HUES48 (cell line): ENCODE results near the gene KRTAP5-7.

Source experiments
- H3K27ac ChIP-seq: one replicate; pipeline ENCODE4 v1.7.0; 2013; ENCODE audit warnings: low read depth, low read length, inconsistent platforms
- H3K27me3 ChIP-seq: 2 replicates; pipeline ENCODE4 v1.6.1; 2013; ENCODE audit warnings: mild to moderate bottlenecking, low read length; ENCODE audit not compliant: control insufficient read depth, insufficient read depth
- H3K36me3 ChIP-seq: 2 replicates; pipeline ENCODE4 v1.6.1; 2013; ENCODE audit warnings: low read length; ENCODE audit not compliant: control insufficient read depth, insufficient read depth
- H3K4me1 ChIP-seq: 2 replicates; pipeline ENCODE4 v1.6.1; 2013; ENCODE audit warnings: mild to moderate bottlenecking, low read length; ENCODE audit not compliant: control insufficient read depth, insufficient read depth
- H3K4me3 ChIP-seq: 2 replicates; pipeline ENCODE4 v1.5.1; 2013; ENCODE audit warnings: mild to moderate bottlenecking, low read depth, low read length
- H3K9ac ChIP-seq: 2 replicates; pipeline ENCODE4 v1.6.1; 2013; ENCODE audit warnings: mild to moderate bottlenecking, low read depth, low read length, moderate library complexity
- H3K9me3 ChIP-seq: 2 replicates; pipeline ENCODE4 v1.6.1; 2013; ENCODE audit warnings: low read length; ENCODE audit not compliant: control insufficient read depth, insufficient read depth

The KRTAP5-7 gene

DNA sequence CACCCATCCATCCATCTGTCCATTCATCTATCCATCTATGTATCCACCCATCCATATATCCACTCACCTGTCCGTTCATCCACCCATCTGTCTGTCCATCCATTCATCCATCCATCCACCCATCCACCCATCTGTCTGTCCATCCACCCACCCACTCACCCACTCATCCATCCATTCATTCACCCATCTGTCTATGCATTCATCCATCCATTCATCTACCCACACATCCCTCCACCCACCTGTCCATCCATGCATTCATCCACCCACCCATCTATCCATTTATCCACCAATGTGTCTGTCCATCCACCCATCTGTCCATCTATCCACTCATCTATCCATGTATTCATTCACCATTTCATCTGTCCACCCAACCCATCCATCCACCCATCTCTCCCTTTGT, 40.7 kb upstream of the KRTAP5-7 start:
- no peak overlapping the region for H3K4me3 ChIP-seq
- H3K36me3 ChIP-seq = peaks cover 49% of the 10 kb centered on the region
- no peaks in the 10 kb centered on the region for H3K4me1 ChIP-seq
- no peak overlapping the region for H3K9ac ChIP-seq
- H3K9me3 ChIP-seq = no peaks in the 10 kb centered on the region
- no peak overlapping the region for H3K27ac ChIP-seq
- H3K27me3 ChIP-seq = no peaks in the 10 kb centered on the region

DNA sequence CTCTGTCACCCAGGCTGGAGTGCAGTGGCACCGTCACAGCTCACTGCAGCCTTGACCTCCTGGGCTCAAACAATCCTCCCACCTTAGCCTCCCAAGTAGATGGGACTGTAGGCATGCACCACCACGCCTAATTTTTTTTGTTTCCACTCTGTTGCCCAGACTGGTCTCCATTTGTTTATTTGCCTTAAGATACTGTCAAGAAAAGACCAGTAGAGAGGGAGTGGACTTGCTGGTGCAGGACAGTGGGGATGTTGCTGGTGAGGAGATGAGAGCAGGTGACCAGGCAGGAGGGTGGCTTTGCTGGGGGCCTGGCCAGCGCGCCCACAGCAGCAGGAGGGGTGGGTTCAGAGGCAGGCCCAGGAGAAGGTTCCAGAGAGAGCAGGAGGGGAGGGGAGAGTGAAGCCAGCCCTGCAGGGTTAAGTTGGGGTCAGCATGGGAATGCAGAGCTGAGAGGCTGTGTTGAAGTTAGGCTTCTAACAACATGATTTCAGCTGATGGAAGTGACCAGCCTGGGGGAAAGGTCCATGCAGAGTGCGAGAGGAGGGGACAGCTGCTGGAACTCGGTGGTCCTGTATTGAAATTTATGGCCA, 38.3 kb upstream of the KRTAP5-7 start:
- Histone ChIP-seq H3K27me3 (no peaks in the 10 kb centered on the region), H3K9me3 (no peaks in the 10 kb centered on the region), H3K4me1 (no peaks in the 10 kb centered on the region), H3K9ac (no peak overlapping the region), H3K36me3 (peaks cover 41% of the 10 kb centered on the region), H3K4me3 (no peak overlapping the region), H3K27ac (peak overlapping the region; percentile 71)

DNA sequence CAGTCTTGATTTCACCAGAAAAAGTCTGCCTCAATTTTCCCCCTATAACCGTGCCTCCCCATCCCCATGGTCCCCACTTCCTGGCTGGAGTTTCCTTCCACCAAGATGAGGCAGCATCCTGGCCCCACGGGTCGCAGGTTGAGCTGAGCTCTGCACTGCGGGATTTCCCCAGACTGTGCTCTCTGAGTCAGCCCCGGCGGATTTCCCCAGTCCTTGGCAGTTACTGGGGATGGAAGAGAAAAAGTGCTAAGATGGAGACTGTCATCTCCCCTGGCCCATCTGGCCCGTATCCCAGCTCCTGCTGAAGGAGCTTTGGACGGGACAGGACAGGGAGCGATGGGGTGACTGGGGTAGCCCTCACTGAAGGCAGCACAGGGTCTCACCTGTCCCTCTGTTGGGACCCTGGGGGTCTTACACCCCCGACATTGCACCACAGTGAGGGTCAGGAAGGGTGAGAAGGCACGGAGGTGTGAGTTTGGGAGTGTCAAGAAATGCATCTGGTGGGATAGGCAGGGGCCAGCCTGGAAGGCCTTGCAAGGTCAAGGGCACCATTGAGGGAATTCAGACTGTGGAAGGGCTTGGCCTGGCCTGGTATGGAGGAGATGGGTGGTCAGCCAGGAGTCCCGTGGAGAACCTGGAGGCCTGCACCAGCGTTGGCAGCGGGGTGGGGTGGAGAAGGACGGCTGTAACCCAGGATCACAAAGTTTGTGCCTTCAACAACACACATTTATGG, 37.6 kb upstream of the KRTAP5-7 start:
- Histone ChIP-seq H3K27me3 (no peaks in the 10 kb centered on the region), H3K27ac (no peak overlapping the region)

DNA sequence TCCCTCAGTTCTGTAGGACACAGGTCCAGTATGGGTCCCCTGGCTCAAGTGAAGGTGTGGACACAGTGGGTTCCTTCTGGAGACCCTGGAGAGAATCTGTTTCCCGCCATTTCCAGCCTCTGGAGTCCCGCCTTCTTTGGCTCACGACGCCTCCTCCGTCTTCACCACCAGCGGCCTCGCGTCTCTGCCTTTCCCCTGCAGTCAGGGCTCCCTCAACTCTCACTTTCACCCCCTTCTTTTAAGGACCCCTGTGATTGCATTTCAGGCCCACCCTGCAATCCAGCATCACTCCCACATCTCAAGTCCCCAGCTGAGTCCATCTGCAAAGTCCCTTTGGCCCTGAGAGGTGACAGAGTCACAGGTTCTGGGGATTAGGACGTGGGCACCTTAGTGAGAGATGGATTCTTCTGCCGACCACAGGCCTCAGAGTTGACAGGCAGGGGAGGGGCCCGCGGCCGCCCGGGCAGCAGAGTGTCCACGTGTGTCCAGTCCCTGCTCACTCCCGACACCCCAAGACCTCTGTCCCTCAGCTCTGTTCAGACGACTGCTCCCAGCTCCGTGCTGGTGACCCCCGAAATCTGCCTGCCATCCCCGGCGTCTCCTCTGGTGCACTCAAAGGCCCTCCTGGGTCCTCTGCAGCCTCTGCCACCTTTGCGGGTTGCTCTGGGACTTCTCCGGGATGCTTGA, 36.9 kb upstream of the KRTAP5-7 start:
- H3K9me3 ChIP-seq = no peaks in the 10 kb centered on the region
- H3K4me3 ChIP-seq = no peak overlapping the region
- no peaks in the 10 kb centered on the region for H3K4me1 ChIP-seq
- no peaks in the 10 kb centered on the region for H3K27me3 ChIP-seq
- H3K27ac ChIP-seq = no peak overlapping the region
- H3K9ac ChIP-seq = no peak overlapping the region
- H3K36me3 ChIP-seq = peaks cover 34% of the 10 kb centered on the region

More for the DNA sequence above, 37.6 kb upstream of the KRTAP5-7 start:
- H3K9me3 ChIP-seq = no peaks in the 10 kb centered on the region
- no peak overlapping the region for H3K9ac ChIP-seq
- peaks cover 39% of the 10 kb centered on the region for H3K36me3 ChIP-seq
- H3K4me3 ChIP-seq = no peak overlapping the region
- no peaks in the 10 kb centered on the region for H3K4me1 ChIP-seq

DNA sequence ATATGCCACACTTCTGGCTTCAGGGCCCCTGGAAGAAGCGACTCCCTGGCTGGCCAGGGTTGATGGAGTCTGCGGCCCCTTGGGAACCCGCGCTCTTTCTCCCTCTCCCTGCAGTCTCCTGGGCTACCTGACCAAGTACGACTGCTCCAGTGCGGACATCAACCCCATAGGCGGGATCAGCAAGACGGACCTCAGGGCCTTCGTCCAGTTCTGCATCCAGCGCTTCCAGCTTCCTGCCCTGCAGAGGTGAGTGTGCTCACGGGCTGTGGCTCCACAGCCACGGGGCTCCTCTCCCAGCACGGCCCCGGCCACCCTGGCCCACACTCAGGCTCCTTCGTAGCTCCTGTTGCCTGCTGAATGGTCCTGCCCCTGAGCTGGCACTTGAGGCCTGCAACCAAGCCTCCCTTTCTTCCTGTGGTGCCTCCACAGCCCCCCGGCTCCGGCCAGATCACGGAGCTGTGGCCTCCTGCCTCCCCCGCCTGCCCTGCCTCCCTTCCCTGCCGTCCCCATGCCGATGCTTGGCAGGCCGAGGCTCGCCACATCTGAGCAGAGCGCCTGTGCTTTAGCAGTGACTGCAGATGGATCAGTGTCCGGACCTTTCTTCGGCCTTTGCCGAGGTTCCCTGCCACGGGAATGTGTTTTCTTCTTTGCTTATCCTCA, 36.2 kb upstream of the KRTAP5-7 start:
- no peaks in the 10 kb centered on the region for H3K4me1 ChIP-seq
- no peaks in the 10 kb centered on the region for H3K9me3 ChIP-seq
- H3K27me3 ChIP-seq = no peaks in the 10 kb centered on the region
- H3K9ac ChIP-seq = no peak overlapping the region
- peaks cover 28% of the 10 kb centered on the region for H3K36me3 ChIP-seq
- H3K4me3 ChIP-seq = no peak overlapping the region
- no peak overlapping the region for H3K27ac ChIP-seq

DNA sequence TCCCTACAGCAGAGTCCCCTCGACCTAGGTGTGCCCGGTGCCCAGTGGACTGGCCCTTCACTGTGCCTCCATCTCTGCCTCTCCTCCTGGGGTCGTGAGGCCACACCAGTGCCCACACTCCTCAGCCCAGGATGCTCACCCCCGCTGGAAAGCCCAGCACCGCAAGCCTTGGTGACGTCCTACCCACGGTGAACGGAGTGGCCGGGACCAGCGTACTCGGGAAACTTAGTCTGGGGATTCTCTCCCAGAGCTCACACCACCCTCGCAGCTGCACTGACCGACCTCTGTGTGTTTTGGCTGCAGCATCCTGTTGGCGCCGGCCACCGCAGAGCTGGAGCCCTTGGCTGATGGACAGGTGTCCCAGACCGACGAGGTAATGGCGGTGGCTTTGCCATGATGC, 35.5 kb upstream of the KRTAP5-7 start:
- H3K9me3 ChIP-seq = no peaks in the 10 kb centered on the region
- H3K27ac ChIP-seq = no peak overlapping the region
- no peak overlapping the region for H3K9ac ChIP-seq
- no peaks in the 10 kb centered on the region for H3K4me1 ChIP-seq
- H3K27me3 ChIP-seq = no peaks in the 10 kb centered on the region
- peaks cover 22% of the 10 kb centered on the region for H3K36me3 ChIP-seq
- no peak overlapping the region for H3K4me3 ChIP-seq

DNA sequence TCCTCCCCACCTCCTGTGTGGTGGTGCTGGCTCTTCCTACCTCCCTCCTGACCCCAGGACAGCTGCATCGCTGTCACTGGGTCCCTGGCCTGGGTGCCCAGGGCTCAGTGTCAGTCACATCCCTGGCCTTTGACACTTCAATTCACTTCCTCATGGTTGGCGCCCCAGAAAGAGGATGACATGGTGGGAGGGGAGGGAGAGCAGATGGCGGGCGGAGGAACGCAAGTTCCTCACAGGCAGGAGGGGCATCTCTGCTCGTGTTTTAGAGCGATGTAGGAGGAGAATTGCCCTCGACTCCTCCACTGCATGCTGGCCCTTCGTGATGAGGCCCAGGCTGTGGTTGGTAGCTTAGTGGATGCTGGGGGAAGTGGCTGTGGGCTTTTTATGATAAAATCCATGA, 35.1 kb upstream of the KRTAP5-7 start:
- Histone ChIP-seq H3K9ac (no peak overlapping the region), H3K27ac (no peak overlapping the region), H3K9me3 (no peaks in the 10 kb centered on the region), H3K4me1 (no peaks in the 10 kb centered on the region), H3K36me3 (peaks cover 22% of the 10 kb centered on the region), H3K4me3 (no peak overlapping the region), H3K27me3 (no peaks in the 10 kb centered on the region)

DNA sequence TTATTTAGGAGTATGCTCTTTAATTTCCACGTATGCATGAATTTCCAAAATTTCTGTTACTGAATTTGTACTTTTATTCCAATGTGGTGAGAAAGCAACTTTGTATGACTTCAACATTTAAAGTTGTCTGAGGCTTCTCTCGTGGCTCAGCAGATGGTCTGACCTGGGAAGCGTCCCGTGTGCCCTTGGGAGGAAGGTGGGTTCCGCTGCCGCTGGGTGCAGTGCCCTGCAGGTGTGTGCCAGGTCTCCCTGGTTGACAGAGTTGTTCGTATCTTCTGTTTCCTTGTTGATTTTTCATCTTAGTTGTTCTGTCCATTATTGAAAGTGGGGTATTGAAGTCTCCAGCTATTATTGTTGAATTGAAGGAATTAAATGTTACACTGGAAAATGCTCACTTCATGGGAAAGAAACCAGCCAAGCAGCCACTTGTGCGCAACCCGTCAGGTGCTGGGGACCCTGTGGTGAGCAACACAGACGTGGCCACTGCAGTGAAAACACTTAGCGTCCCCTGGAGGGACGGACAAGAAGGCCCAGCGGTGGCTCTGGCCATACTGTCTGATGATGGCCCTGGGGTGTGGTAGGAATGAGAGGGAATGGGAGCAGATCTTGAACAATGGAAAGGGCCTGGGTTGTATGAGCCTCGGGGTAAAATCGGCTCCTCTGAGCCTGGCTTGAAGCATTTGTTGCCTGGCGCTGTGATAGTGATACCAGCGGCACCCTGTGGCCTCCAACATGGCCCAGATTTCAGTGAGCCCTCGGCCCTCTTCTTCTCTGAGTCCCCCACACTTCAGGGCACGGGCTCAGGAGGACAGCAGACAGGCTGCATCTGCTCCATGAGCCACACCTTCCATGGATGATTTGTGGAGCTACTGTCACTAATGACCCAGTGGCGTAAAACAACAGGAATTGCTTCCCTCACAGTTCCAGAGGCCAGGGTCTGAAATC, 31.5 kb upstream of the KRTAP5-7 start:
- Histone ChIP-seq H3K9me3 (no peaks in the 10 kb centered on the region), H3K27me3 (no peaks in the 10 kb centered on the region), H3K4me1 (no peaks in the 10 kb centered on the region), H3K27ac (no peak overlapping the region), H3K36me3 (peaks cover 45% of the 10 kb centered on the region), H3K4me3 (no peak overlapping the region), H3K9ac (no peak overlapping the region)

DNA sequence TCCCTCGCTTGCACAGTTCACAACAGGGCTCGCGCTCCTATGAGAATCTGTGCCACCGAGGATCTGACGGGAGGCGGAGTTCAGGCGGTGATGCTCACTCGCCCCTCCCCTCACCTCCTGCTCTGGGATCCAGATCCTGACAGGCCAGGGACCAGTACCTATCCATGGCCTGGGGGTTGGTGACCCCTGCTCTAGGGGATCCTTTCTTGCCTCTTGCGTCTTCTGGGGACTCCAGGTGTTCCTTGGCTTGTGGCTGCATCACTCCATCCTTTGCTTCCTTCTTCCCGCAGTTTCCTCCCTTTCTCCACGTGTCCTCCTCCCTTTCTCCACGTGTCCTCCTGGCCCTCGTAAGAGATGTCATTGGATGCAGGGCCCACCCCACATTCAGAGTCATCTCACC, 30.6 kb upstream of the KRTAP5-7 start:
- Histone ChIP-seq H3K27ac (no peak overlapping the region), H3K36me3 (peaks cover 38% of the 10 kb centered on the region), H3K4me1 (no peaks in the 10 kb centered on the region)

DNA sequence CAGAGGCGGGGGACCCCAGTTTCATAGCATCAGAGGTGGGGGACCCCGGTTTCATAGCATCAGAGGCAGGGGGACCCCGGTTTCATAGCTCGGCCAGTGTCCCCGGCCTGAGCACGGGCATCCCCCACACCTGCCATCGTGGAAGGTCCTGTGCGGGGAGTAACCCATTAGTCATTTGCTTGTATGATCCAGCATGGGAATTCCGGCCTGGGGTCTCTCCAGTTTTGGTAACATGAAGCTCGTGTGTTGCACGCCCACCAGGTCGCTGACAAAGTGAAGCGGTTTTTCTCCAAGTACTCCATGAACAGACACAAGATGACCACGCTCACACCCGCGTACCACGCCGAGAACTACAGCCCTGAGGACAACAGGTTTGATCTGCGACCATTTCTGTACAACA, 29.0 kb upstream of the KRTAP5-7 start:
- Histone ChIP-seq H3K9ac (no peak overlapping the region), H3K9me3 (no peaks in the 10 kb centered on the region), H3K36me3 (peaks cover 28% of the 10 kb centered on the region)

More for the DNA sequence above, 30.6 kb upstream of the KRTAP5-7 start:
- Histone ChIP-seq H3K4me3 (no peak overlapping the region), H3K27me3 (no peaks in the 10 kb centered on the region), H3K9ac (no peak overlapping the region), H3K9me3 (no peaks in the 10 kb centered on the region)

More for the DNA sequence above, 29.0 kb upstream of the KRTAP5-7 start:
- no peaks in the 10 kb centered on the region for H3K27me3 ChIP-seq
- H3K27ac ChIP-seq = no peak overlapping the region
- H3K4me3 ChIP-seq = no peak overlapping the region
- H3K4me1 ChIP-seq = no peaks in the 10 kb centered on the region
